Measurements from ENCODE around the gene INTS12.
"Not testable (repeated sequence)": the region's sequence is repeated elsewhere in the genome, so short reads cannot be mapped to it uniquely, and the experiment has no call there.

INTS12 gene

DNA sequence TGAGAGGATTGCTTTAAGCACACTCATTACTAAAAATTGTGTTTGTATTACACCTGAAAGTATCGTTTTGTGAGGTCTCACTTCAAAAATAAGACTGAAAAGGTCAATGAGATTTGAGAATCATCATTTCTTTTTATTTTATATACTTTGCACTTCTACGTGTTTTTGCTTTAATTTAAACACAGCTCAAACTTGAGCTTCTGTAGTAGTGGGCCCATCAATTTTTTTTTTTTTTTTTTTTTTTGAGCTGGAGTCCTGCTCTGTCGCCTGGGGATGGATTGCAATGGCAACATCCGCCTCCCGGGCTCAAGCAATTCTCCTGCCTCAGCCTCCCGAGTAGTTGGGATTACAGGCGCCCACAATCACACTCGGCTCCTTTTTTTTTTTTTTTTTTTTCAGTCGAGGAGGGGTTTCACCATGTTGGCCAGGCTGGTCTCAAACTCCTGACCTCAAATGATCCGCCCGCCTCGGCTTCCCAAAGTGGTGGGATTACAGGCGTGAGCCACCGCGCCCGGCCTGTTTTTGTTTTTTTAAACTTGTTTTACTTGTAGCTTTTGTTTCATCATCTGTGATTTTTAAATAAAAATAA, 1.6 kb upstream of the INTS12 start:
- TF ChIP-seq, protein P1, sequence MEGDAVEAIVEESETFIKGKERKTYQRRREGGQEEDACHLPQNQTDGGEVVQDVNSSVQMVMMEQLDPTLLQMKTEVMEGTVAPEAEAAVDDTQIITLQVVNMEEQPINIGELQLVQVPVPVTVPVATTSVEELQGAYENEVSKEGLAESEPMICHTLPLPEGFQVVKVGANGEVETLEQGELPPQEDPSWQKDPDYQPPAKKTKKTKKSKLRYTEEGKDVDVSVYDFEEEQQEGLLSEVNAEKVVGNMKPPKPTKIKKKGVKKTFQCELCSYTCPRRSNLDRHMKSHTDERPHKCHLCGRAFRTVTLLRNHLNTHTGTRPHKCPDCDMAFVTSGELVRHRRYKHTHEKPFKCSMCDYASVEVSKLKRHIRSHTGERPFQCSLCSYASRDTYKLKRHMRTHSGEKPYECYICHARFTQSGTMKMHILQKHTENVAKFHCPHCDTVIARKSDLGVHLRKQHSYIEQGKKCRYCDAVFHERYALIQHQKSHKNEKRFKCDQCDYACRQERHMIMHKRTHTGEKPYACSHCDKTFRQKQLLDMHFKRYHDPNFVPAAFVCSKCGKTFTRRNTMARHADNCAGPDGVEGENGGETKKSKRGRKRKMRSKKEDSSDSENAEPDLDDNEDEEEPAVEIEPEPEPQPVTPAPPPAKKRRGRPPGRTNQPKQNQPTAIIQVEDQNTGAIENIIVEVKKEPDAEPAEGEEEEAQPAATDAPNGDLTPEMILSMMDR (IDR thresholded peaks at IDR 0.05): no peak
- Histone ChIP-seq H3K27ac (no peak overlapping the region), H3K4me3 (no peak overlapping the region)
- no peak for DNase-seq (ENCODE audit: low spot score)

- TF ChIP-seq, protein P1 (IDR thresholded peaks at IDR 0.05): no peak
- peak overlapping the region; percentile 79 for H3K4me3 ChIP-seq
- DNase-seq (ENCODE audit: low spot score): peak; percentile 66
- H3K27ac ChIP-seq: peak overlapping the region; percentile 78 to 81
Observed at GRCh38 chr4:105709081-105709450, 577 bp upstream of the INTS12 start.

GRCh38 chr4:105707782-105708180, 708 bp downstream of the INTS12 start:
- TF ChIP-seq, protein P1 (IDR thresholded peaks at IDR 0.05): no peak
- DNase-seq (ENCODE audit: low spot score): no peak
- peak overlapping the region; percentile 79 for H3K4me3 ChIP-seq
- peak overlapping the region in 1 of 2 donors; percentile 81 for H3K27ac ChIP-seq

DNA sequence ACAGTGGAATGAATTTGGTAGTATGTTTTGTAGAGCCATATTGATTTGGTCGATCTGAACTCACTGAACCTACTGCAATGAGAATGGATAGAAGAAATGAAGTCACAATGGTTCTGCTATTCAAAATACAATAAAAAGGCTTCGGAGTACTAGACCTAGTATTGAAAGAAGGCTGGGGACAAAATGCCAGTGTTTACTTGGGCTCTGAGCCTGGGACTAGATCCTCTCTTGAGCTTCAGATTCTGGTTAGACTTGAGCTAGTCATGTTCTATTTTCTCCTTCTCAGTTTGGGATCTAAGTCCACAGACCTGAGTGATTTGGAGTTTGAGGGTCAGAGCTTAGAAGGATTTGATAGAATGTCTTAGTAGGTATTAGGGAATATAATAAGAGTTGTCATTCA, 9.9 kb downstream of the INTS12 start:
- TF ChIP-seq, protein P1 (IDR thresholded peaks at IDR 0.05): no peak
- no peak overlapping the region for H3K4me3 ChIP-seq
- no peak overlapping the region for H3K27ac ChIP-seq
- DNase-seq (ENCODE audit: low spot score): no peak

DNA sequence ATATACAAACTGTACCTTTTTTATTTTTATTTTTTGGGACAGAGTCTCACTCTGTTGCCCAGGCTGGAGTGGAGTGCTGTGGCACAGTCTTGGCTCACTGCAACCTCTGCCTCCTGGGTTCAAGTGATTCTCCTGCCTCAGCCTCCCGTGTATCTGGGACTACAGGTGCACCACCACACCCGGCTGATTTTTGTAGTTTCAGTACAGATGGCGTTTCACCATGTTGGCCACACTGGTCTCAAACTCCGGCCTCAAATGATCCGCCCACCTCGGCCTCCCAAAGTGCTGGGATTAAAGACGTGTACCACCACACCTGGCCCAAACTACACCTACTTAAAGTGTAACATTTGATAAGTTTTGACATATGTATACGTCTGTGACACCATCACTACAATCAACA, 12.7 kb downstream of the INTS12 start:
- not testable (repeated sequence) for DNase-seq (ENCODE audit: low spot score); H3K4me3 ChIP-seq; H3K27ac ChIP-seq

DNA sequence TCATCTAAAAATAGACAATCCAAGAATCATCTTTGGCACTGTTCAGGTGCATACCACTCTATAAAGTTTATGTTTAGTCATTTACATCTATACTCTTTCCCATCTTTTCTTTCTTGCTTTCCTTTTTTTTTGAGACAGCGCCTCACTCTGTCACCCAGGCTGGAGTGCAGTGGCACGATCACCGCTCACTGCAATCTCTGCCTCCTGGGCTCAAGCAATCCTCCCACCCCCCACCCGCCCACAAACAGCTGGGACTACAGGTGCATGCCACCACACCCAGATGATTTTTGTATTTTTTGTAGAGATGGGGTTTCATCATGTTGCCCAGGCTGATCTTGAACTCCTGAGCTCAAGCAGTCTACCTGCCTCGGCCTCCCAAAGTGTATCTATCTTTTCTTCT, 13.7 kb downstream of the INTS12 start:
- DNase-seq (ENCODE audit: low spot score); H3K4me3 ChIP-seq; H3K27ac ChIP-seq: not testable (repeated sequence)

- TF ChIP-seq, protein P1 (IDR thresholded peaks at IDR 0.05): no peak
Observed at GRCh38 chr4:105686571-105686970, 21.9 kb downstream of the INTS12 start.

DNA sequence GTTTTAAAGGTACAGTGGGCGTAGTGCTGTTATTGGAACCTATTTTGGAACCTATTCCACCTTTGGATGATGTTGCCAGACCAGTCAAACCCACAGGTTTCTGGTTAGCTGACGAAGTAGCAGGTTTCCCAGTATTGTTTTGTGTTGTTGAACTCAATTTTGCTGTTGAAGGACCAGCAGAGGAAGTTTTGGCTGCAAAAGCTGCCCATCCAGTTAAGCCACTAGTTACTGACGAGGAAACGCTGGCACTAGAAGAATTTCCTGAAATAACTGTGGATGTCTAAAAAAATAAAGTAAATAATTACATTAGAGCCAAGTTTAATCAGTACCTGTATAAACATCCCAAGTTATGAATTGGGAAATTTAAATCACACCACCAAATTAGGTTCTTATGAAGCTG, 25.5 kb downstream of the INTS12 start:
- Histone ChIP-seq H3K4me3 (no peak overlapping the region), H3K27ac (no peak overlapping the region)
- TF ChIP-seq, protein P1 (IDR thresholded peaks at IDR 0.05): no peak
- DNase-seq (ENCODE audit: low spot score): no peak

More at GRCh38 chr4:105686571-105686970, 21.9 kb downstream of the INTS12 start:
- Histone ChIP-seq H3K27ac (no peak overlapping the region), H3K4me3 (no peak overlapping the region)
- no peak for DNase-seq (ENCODE audit: low spot score)
